Activated gamma-delta T cell (primary cell): Measurements from ENCODE around the gene PBX1.

Experiments
- DNase-seq: peaks from one replicate; lab custom pipeline; 2025; lab: John Stamatoyannopoulos, UW

Gene PBX1

DNA sequence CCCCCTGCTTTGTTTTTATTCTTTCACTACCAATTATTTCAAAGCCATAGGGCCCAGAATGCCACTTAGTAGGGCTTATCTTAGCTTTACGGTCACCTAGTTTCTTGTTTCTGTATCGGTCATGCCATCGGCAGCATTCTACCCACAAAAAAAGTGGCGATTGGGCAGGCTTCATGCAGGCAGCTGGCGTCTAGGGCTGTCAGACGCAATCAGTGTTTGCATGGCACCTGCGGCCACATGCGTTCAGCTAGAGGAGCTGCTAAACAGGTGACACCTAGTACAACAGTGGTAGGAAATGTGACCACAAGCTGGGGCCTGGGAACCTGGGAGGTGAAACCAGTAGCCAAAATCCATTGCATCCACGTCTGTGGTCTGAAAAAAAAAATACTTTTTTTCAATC, 262.7 kb downstream of the PBX1 start:
- DNase-seq, result no peak

GRCh38 chr1:164823486-164824279, 264.7 kb downstream of the PBX1 start:
- no peak for DNase-seq

DNA sequence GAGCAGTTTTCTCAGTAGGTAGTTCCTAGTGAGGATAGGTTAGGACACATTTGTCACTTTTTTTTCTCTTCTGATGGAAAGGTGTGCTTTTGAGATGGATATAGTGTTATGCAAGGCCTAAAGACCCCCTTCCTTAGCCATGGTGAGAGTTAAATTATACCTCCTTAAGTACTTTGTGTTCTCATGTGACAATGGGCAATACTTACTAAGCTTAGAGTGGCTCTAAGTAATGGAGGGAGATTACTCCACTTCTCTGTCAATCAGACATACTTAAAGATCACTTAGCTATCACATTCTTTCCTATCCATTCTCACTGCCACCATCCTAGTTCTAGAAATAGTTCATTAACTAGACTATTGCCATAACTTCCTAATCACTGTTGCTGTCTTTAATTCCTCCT, 265.6 kb downstream of the PBX1 start:
- DNase-seq, result no peak

- DNase-seq, result no peak
These were observed 271.6 kb downstream of the PBX1 start for GRCh38 chr1:164830628-164831027.

- DNase-seq, result no peak
These were observed 275.7 kb downstream of the PBX1 start for GRCh38 chr1:164834641-164835040.

DNA sequence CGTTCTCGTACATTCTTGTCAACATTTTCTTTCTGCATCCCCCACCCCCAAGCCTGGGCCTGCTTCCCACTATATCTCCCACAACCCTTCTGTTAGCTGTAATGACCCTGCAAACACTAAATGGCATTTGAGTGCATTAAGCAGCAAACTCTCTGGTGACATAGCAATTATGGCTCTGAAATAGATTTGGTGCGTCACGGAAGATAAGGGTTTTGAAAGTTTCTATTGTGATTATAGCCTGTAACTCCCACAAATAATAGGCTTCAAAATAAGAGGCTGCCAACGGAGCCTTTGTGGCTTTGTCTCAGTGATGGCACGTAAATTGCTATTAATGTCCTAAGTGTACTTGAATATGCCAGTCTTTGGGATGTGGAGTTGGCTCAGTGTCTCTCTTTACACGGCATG, 277.6 kb downstream of the PBX1 start:
- DNase-seq, result no peak

- no peak for DNase-seq
These were observed 279.8 kb downstream of the PBX1 start for GRCh38 chr1:164838786-164839185.

GRCh38 chr1:164840936-164841335, 282.0 kb downstream of the PBX1 start:
- no peak for DNase-seq

- no peak for DNase-seq
These were observed 282.9 kb downstream of the PBX1 start for GRCh38 chr1:164841702-164842465.

GRCh38 chr1:164842870-164843269, 283.9 kb downstream of the PBX1 start:
- no peak for DNase-seq

- DNase-seq, result no peak
These were observed 284.9 kb downstream of the PBX1 start for GRCh38 chr1:164843743-164844500.

DNA sequence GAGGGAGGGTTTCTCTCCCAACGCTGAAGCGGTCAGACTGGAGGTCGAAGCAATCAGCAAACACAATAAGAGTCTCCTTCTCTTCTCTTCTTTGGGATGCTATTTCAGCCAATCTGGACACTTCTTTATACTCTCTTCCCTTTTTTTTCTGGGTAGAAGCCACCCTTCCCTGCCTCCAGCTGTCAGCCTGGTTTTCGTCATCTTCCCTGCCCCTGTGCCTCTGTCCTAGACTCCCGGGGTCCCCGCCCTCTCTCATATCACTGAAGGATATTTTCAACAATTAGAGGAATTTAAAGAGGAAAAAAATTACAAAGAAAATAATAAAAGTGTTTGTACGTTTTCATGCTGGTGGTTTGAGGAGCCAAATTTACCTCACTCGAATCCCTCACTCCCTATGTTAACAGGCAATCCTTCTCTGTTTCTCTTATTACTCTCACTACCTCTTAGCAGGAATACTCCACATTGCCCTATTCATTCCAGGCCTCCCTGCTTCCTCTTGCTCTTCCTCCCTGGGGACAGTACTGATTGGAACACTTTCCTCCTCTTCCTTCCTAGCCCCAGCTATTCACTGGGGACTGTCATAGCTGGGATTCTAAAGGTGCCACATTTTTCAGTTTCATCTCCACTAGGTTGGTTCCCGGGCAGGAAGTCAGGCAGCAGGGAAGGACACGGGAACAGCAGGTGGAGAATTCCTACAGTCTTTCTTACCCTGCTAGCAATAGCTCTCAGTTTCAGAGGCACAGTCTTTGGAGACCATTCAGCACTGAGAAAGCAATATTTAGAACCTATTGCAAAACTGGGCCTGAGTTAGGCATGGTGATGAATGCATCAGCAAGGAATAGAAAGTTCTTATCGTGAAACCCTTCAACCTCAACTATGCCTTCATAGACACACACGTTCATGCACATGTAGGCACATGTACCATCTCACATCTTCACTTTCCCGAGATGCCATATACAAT, 288.0 kb downstream of the PBX1 start:
- DNase-seq, result no peak

DNA sequence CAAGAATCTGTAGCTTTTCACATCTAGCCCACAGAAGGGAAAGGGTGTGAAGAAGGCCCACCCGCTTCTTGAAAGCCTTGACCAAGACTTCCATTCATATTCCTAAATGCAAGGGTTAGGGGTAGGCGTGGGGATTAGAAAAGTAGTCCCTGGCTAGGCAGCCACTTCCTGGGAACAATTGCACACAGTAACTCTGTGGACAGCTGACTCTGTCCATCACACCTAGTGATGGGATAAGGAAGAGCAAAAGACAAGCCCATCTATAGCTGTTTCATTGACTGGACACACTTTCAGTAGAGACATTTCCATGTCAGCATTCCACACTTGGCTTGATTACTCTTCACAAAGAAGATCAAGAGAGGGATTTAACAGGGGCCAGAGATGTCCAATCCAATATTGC, 294.2 kb downstream of the PBX1 start:
- no peak for DNase-seq

DNA sequence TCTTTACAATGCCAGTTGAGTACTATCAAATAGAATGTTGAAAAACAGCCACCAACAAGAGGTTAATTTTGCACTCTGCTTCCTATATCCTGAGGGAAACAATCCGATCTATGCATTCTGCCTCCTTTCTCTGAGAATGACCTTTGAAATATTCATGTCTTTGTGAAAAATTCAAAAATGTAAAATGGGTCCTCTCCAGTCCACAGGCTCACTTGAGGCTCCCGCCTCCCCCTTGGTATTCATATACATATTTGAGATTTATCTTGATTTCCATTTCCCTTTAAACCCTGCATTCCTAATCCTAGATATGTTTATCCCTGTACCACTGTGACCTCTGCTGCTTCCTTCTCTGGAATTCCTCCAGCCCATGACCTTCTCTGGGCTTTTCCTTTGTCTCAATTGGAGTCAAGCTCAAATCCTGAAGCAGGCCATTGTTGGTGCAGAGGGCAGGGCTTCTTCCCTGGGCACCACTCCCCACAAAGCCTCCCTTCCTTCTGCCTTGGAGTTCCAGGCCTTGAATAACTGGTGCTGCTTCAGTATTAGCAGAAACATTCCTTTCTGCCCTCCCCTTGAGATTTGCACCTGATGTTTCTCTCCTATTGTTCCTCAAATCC, 296.8 kb downstream of the PBX1 start:
- DNase-seq, result no peak

GRCh38 chr1:164856381-164856780, 297.4 kb downstream of the PBX1 start:
- DNase-seq, result no peak

DNA sequence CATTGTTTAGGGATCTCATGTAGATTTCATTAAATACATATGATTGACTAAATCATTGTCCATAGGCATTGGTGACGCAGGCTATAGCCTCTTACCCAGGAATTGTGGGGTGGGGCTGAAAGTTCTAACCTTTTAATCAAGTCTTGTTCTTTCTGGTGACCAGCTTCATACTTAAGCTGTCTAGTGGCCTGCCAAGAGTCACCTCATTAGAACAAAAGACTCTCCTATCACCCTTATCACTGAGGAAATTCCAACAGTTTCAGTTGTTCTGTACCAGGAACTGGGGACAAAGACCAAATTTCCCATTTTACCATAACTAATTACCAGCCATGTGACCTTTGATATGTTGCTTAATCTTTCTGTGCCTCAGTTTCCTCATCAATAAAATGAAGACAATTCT, 298.5 kb downstream of the PBX1 start:
- DNase-seq, result no peak

DNA sequence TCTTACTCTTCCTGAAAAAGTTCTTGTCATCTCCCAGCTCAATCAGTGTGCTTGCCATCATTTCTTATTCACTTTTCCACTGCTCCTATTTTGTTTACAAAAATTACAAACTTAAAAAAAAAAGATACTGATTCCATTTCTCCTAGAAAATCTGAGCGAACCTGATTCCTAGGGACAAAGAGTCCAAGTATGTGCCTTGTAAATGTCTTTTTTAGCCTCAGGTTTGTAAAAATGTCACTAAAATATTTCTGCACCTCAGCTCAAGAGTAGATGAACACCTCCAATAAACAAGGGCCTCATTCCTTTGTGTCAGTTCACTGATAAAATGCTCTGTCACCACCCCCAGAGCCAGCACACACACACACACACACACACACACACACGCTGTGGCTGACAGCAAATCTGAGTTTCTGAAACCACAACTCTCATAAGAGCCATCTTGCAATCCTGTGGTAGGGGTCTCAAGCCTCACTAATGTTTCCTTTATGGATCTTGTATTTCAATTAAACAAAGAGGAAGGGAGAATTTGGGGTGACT, 299.2 kb downstream of the PBX1 start:
- DNase-seq, result no peak

- DNase-seq, result no peak
These were observed 302.6 kb downstream of the PBX1 start for GRCh38 chr1:164861632-164862031.

DNA sequence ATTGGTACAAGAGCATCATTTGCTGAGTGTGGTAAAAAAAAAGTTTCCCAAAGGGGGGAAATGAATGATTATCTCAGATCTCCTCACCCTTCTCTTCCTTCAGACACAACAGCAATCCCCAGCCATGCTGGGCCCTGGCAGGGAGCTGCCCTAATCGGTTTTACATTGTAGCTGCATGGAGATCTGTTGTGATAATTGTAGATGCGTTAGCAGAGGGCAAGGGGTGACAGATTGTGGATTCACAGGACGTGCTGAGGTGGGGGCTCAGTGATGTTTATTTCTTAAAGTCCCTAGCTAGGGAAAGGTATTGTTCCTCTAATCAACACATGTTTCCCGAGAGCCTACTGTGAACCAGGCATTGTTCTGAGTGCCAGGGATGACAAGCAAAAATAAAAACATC, 304.1 kb downstream of the PBX1 start:
- no peak for DNase-seq

DNA sequence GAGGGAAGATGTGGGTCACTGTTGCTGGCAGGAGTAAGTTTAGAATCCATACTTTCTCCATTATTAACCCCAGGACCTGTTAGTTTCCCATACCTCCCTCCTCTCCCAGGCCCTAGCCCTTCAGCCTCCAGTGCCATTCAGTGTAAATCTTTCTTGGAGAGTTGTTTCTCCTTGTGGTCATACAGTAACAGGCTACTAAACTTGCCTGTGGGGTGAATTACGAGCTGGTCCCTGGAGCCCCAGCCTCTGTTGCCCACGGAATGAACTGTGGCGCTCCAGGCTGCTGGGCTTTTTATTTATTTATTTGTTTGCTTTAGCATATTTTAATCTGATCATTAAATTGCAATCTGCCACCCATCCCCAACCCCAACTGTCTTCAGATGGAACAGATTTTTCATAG, 305.2 kb downstream of the PBX1 start:
- no peak for DNase-seq

DNA sequence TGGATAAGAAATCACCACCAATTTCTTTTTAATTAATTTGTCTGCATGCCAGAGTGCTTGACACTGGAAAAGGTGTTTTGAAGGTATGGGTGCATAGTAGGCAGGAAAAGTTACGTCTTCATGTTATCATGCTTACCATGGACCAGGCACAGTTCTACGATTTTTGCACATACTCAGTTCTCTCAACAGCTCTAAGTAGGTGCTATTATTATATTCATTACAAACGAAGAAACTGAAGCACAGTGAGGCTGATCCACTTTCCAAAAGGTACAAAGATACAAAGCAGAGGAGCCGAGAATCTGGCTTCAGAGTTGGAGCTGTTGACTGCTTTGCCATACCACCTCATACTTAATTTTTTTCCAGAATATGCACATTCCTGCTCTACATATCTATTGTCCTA, 306.4 kb downstream of the PBX1 start:
- no peak for DNase-seq
